ENCODE results near the gene PDE10A. TPM values are rescaled to one million over a fixed set of nuclear protein-coding genes. Genes with fewer than 3 reads are reported as not detected.

PDE10A gene
- total and polyA plus RNA-seq, 2 of the 8 experiments (the other 6 are each of a cell fraction or from before 2014, with no cell fraction given) = 1.1 to 2.4 TPM

- H3K27ac ChIP-seq (ENCODE audit: low read depth, low read length) = no peak overlapping the region
- FAIRE-seq = no peak
- no peak overlapping the region for H2BK15ac ChIP-seq (ENCODE audit: low read length)
- no peaks in the 10 kb centered on the region for H3K79me1 ChIP-seq (ENCODE audit: low read depth, low read length)
- H3K4ac ChIP-seq (replicated peaks; ENCODE audit: insufficient read length, low read depth, low read length) = no peak overlapping the region
- H2AK5ac ChIP-seq (ENCODE audit: low read depth, low read length) = no peak overlapping the region
- H2BK120ac ChIP-seq (replicated peaks; ENCODE audit: low read depth, low read length) = no peak overlapping the region
- H3K36me3 ChIP-seq (ENCODE audit: control insufficient read depth in 2 of 4, insufficient read depth in 4 of 4, low read length in 3 of 4) = no peaks in the 10 kb centered on the region; a peak in 1 of 8 replicates
- CTCF ChIA-PET (ENCODE audit: partially characterized antibody) = interaction anchor here (1.0 to 3.6 kb wide), 8 partner anchors 18 to 411 kb away, joined by 3 to 18 read pairs (median 5); no protein-coding TSS in a partner anchor
- H3K4me2 ChIP-seq (ENCODE audit: insufficient read depth in 1 of 2, low read depth in 2 of 2, low read length in 2 of 2) = no peak overlapping the region
- H4K20me1 ChIP-seq (replicated peaks in 1 of 2; ENCODE audit: control insufficient read depth in 1 of 2, insufficient read depth in 2 of 2, low read length in 2 of 2) = no peaks in the 10 kb centered on the region
- POLR2A ChIA-PET (ENCODE audit: partially characterized antibody) = no interaction called here
- no peak overlapping the region for H3K18ac ChIP-seq (ENCODE audit: extremely low read depth, low read length)
- H3K14ac ChIP-seq (ENCODE audit: insufficient read length) = no peak overlapping the region
- H2BK20ac ChIP-seq (ENCODE audit: low read length) = no peak overlapping the region
- no peak overlapping the region for H3K56ac ChIP-seq (replicated peaks; ENCODE audit: insufficient read length, low read depth, low read length)
- no peak for TF ChIP-seq GABPA (IDR thresholded peaks at IDR 0.05; ENCODE audit: borderline replicate concordance, insufficient read depth, low read length)
- TF ChIP-seq RBBP5 (IDR thresholded peaks at IDR 0.05; ENCODE audit: borderline replicate concordance, low read depth, low read length) = no peak
- no peak for TF ChIP-seq POLR2AphosphoS5 (IDR thresholded peaks at IDR 0.05; ENCODE audit: low read depth, low read length)
- TF ChIP-seq SIX5 (IDR thresholded peaks at IDR 0.05; ENCODE audit: low read depth, low read length) = no peak
- no peak overlapping the region for H3K9ac ChIP-seq (replicated peaks in 1 of 4; ENCODE audit: extremely low read depth in 1 of 4, low read depth in 3 of 4, low read length in 3 of 4)
- no peak overlapping the region for H4K5ac ChIP-seq (ENCODE audit: insufficient read length, low read depth, low read length)
- no peaks in the 10 kb centered on the region for H3K27me3 ChIP-seq (replicated peaks in 1 of 4; ENCODE audit: control insufficient read depth in 3 of 4, extremely low read depth in 1 of 4, insufficient read depth in 3 of 4, low read length in 3 of 4)
- H3K4me1 ChIP-seq (replicated peaks in 1 of 4; ENCODE audit: control insufficient read depth in 3 of 4, insufficient read depth in 4 of 4, low read length in 3 of 4) = no peaks in the 10 kb centered on the region
- H2AFZ ChIP-seq (ENCODE audit: low read length) = no peak overlapping the region
- H4K8ac ChIP-seq (ENCODE audit: extremely low read depth, insufficient read depth, low read length) = no peak overlapping the region
- no peak overlapping the region for H2BK12ac ChIP-seq (ENCODE audit: low read depth, low read length)
- no peak overlapping the region for H3K4me3 ChIP-seq (ENCODE audit: extremely low read depth in 1 of 4, insufficient read depth in 2 of 4, low read depth in 3 of 4, low read length in 4 of 4)
- no peaks in the 10 kb centered on the region for H3K79me2 ChIP-seq (ENCODE audit: control insufficient read depth in 1 of 2, insufficient read depth in 2 of 2, low read length in 2 of 2)
- no peak overlapping the region for H4K91ac ChIP-seq (replicated peaks; ENCODE audit: insufficient read length, low read length)
- no peaks in the 10 kb centered on the region for H3K23me2 ChIP-seq (ENCODE audit: low read depth, low read length)
- 91% methylated on average over 2 of the region's 2 CpGs; no CpG with 5 or more reads in 1 of the 2 experiments for WGBS, 2 experiments (ENCODE audit: extremely low coverage in 1 of 2, insufficient coverage in 1 of 2, insufficient read length in 1 of 2, insufficient replicate concordance in 2 of 2, low coverage in 1 of 2, low lambda C conversion rate in 2 of 2, missing lambda C conversion rate in 1 of 2)
- H3K23ac ChIP-seq (ENCODE audit: insufficient read length) = no peak overlapping the region
- DNase-seq (ENCODE audit: low read depth in 1 of 2, low spot score in 2 of 2) = no peak
- no peak overlapping the region for H2BK5ac ChIP-seq (ENCODE audit: low read depth, low read length)
- peaks cover 8 to 11% of the 10 kb centered on the region in 2 experiments for H3K9me3 ChIP-seq (ENCODE audit: insufficient read depth in 2 of 2, low read depth in 1 of 2, low read length in 1 of 2)
These were observed 221.9 kb downstream of the PDE10A start for GRCh38 chr6:165441181-165441580.
